HepG2 (cell line): ENCODE data around the gene SPTAN1. TPM values are rescaled to one million over a fixed set of nuclear protein-coding genes. Genes with fewer than 3 reads are reported as not detected.

ENCODE experiments used
- HES4 ChIP-seq: sonication (generic); formaldehyde crosslinking; IDR thresholded peaks from 2 replicates; pipeline ENCODE4 v1.9.0; 2021; ENCODE audit warnings: mild to moderate bottlenecking, missing genetic modification reagents, borderline replicate concordance
- ISX ChIP-seq: sonication (generic); formaldehyde crosslinking; conservative IDR thresholded peaks from 2 replicates; pipeline ENCODE4 v1.5.0; 2020; ENCODE audit warnings: missing genetic modification reagents
- JARID2 ChIP-seq: sonication (generic); formaldehyde crosslinking; IDR thresholded peaks from 2 replicates; pipeline ENCODE4 v1.8.1; 2023; ENCODE audit warnings: missing genetic modification reagents, inconsistent platforms; ENCODE audit not compliant: insufficient replicate concordance
- MTA1 ChIP-seq: sonication (generic); formaldehyde crosslinking; IDR thresholded peaks from 2 replicates; pipeline ENCODE4 v1.4.0; 2020; ENCODE audit warnings: missing genetic modification reagents, mild to moderate bottlenecking, borderline replicate concordance
- ONECUT2 ChIP-seq: sonication (generic); formaldehyde crosslinking; IDR thresholded peaks from 2 replicates; pipeline ENCODE4 v1.4.0; 2020; ENCODE audit warnings: missing genetic modification reagents
- PATZ1 ChIP-seq: sonication (generic); formaldehyde crosslinking; IDR thresholded peaks from 2 replicates; pipeline ENCODE4 v1.4.0; 2020; ENCODE audit warnings: missing genetic modification reagents
- SAFB2 ChIP-seq: sonication (generic); formaldehyde crosslinking; IDR thresholded peaks from 2 replicates; pipeline ENCODE4 v1.5.1; 2020; ENCODE audit warnings: missing genetic modification reagents, low read depth, mild to moderate bottlenecking, borderline replicate concordance
- ZNF142 ChIP-seq: sonication (generic); formaldehyde crosslinking; IDR thresholded peaks from 2 replicates; pipeline ENCODE4 v1.4.0; 2020; ENCODE audit warnings: missing genetic modification reagents
- ZNF484 ChIP-seq: sonication (generic); formaldehyde crosslinking; IDR thresholded peaks from 2 replicates; pipeline ENCODE4 v1.5.1; 2020; ENCODE audit warnings: mild to moderate bottlenecking, low read depth, missing genetic modification reagents, borderline replicate concordance
- ZNF572 ChIP-seq: sonication (generic); formaldehyde crosslinking; IDR thresholded peaks from 2 replicates; pipeline ENCODE4 v1.5.1; 2020; ENCODE audit warnings: mild to moderate bottlenecking, missing genetic modification reagents
- ZNF646 ChIP-seq: sonication (generic); formaldehyde crosslinking; IDR thresholded peaks from 2 replicates; pipeline ENCODE4 v1.9.0; 2021; ENCODE audit warnings: mild to moderate bottlenecking, missing genetic modification reagents
- ZNF776 ChIP-seq: sonication (generic); formaldehyde crosslinking; IDR thresholded peaks from 2 replicates; pipeline ENCODE4 v1.4.0; 2020; ENCODE audit warnings: mild to moderate bottlenecking, missing genetic modification reagents
- ZSCAN9 ChIP-seq: IDR thresholded peaks from 2 replicates; pipeline ENCODE4 v1.6.1; 2016; ENCODE audit warnings: borderline replicate concordance
- polyA plus RNA-seq, 8 experiments: library from polyadenylated mRNA; depleted of rRNA in 3 of 8; stranded (reverse) in 7 of 8; unstranded in 1 of 8; fragments of >200 nt; fragmentation: Illumina TruSeq in 4 of 8; extraction: Trizol in 4 of 8; gene quantifications; 2 replicates each; pipeline versions ENCODE4 v1.2.1 to v1.2.3, GENCODE V29; 2011 to 2016; ENCODE audit warnings: low read depth in 4 of 8, missing spikeins in 1 of 8, mixed read lengths in 1 of 8; ENCODE audit not compliant: insufficient read depth in 1 of 8
- total RNA-seq, 5 experiments: library from RNA; depleted of rRNA; stranded (reverse); fragments of >200 nt; fragmentation: Illumina TruSeq; extraction: Trizol; gene quantifications; 2 replicates each; pipeline ENCODE4 v1.2.3, GENCODE V29; 2016; ENCODE audit warnings: low read depth in 1 of 5

SPTAN1 gene
- total and polyA plus RNA-seq, 2 of the 13 experiments (the other 11 are each of a cell fraction or from before 2014, with no cell fraction given), result 106 to 111 TPM

- TF ChIP-seq ZNF646 (CRISPR knock-in tag), result no peak
- TF ChIP-seq JARID2 (CRISPR knock-in tag), result no peak
- peak; percentile 66; the same call in 1 of the 2 replicates for TF ChIP-seq ZNF142 (CRISPR knock-in tag)
- TF ChIP-seq HES4, result peak; percentile 72; the same call in 1 of the 2 replicates
- TF ChIP-seq ZNF572 (CRISPR knock-in tag), result 0 out of 2 replicates have a peak, but pooled peaks have one; percentile 45
- TF ChIP-seq SAFB2 (CRISPR knock-in tag), result no peak; the same call in 1 of the 2 replicates
- TF ChIP-seq ZNF776 (CRISPR knock-in tag), result peak; percentile 85; the same call in 1 of the 2 replicates
- 0 out of 2 replicates have a peak, but pooled peaks have one; percentile 8 for TF ChIP-seq ZSCAN9 (CRISPR knock-in tag)
- TF ChIP-seq ZNF484 (CRISPR knock-in tag), result no peak
- TF ChIP-seq PATZ1, result peak; percentile 68
- 0 out of 2 replicates have a peak, but pooled peaks have one; percentile 55 for TF ChIP-seq ISX (CRISPR knock-in tag)
- TF ChIP-seq MTA1 (CRISPR knock-in tag), result 0 out of 2 replicates have a peak, but pooled peaks have one; percentile 26
- TF ChIP-seq ONECUT2, result no peak
Observed at GRCh38 chr9:128504485-128505413, 47.6 kb upstream of the SPTAN1 start, which contains the start of gene GLE1 (continued).
